Fibroblast of skin of abdomen (primary cell): ENCODE results near the gene SPATC1L. TPM values are rescaled to one million over a fixed set of nuclear protein-coding genes. Genes with fewer than 3 reads are reported as not detected.
"Not testable (repeated sequence)": the region's sequence is repeated elsewhere in the genome, so short reads cannot be mapped to it uniquely, and the experiment has no call there.

Experiments used
- DNase-seq: peaks from one replicate; pipeline ENCODE4 v3.0.0-alpha.2; 2013
- polyA plus RNA-seq, 2 experiments: library from polyadenylated mRNA; unstranded; fragments of 120-200 nt; gene quantifications; one replicate each; pipeline ENCODE4 v1.2.1, GENCODE V29; 2013; ENCODE audit not compliant: insufficient read length in 2 of 2

The SPATC1L gene
- 24.3 TPM for polyA plus RNA-seq (2013, experiment 1 of 2; ENCODE audit: insufficient read length)
- polyA plus RNA-seq (2013, experiment 2 of 2; ENCODE audit: insufficient read length): 25.5 TPM

GRCh38 chr21:46183910-46184624, at the start of gene SPATC1L:
Gene SPATC1L (minus strand): TSS chr21:46184459. CDS start chr21:46182816, 1,643 bp downstream.
- peak; percentile 74 for DNase-seq

GRCh38 chr21:46229923-46230260, 45.6 kb upstream of the SPATC1L start:
- no peak for DNase-seq

- no peak for DNase-seq
These were observed 45.1 kb upstream of the SPATC1L start for GRCh38 chr21:46229133-46229922.

GRCh38 chr21:46228345-46229051, 44.2 kb upstream of the SPATC1L start, which contains the start of gene LSS:
Gene LSS (minus strand): TSS chr21:46228774. CDS start chr21:46228745, 29 bp downstream.
- DNase-seq: peak; percentile 99

- DNase-seq: no peak
These were observed 43.6 kb upstream of the SPATC1L start for GRCh38 chr21:46227811-46228344.

- DNase-seq: peak; percentile 16
These were observed 42.8 kb upstream of the SPATC1L start for GRCh38 chr21:46226920-46227599.

GRCh38 chr21:46226146-46226545, 41.9 kb upstream of the SPATC1L start:
- DNase-seq: no peak

- DNase-seq: not testable (repeated sequence)
These were observed 39.4 kb upstream of the SPATC1L start for GRCh38 chr21:46223661-46224060.

GRCh38 chr21:46223217-46223616, 39.0 kb upstream of the SPATC1L start:
- no peak for DNase-seq

GRCh38 chr21:46222436-46223116, 38.3 kb upstream of the SPATC1L start:
- no peak for DNase-seq

- no peak for DNase-seq
These were observed 37.6 kb upstream of the SPATC1L start for GRCh38 chr21:46221664-46222435.

GRCh38 chr21:46220847-46221246, 36.6 kb upstream of the SPATC1L start:
- no peak for DNase-seq

GRCh38 chr21:46220275-46220810, 36.1 kb upstream of the SPATC1L start:
- no peak for DNase-seq

- no peak for DNase-seq
These were observed 35.5 kb upstream of the SPATC1L start for GRCh38 chr21:46219591-46220239.

- DNase-seq: no peak
These were observed 34.8 kb upstream of the SPATC1L start for GRCh38 chr21:46218906-46219590.

GRCh38 chr21:46217511-46218196, 33.4 kb upstream of the SPATC1L start:
- no peak for DNase-seq

- DNase-seq: no peak
These were observed 32.0 kb upstream of the SPATC1L start for GRCh38 chr21:46216132-46216747.
